H9 (cell line): ENCODE data around the gene CDYL. TPM values are rescaled to one million over a fixed set of nuclear protein-coding genes. Genes with fewer than 3 reads are reported as not detected.

Experiments
- DNase-seq: peaks from one replicate; pipeline ENCODE4 v3.0.0-alpha.2; 2017
- H2AFZ ChIP-seq: one replicate; pipeline ENCODE4 v1.6.1; 2013; ENCODE audit warnings: mild to moderate bottlenecking, low read length, control low read depth, moderate library complexity
- H2AK5ac ChIP-seq: 2 replicates; pipeline ENCODE4 v1.6.1; 2013; ENCODE audit warnings: low read length, control low read depth, mixed read lengths; ENCODE audit not compliant: insufficient read length
- H2BK120ac ChIP-seq: one replicate; pipeline ENCODE4 v1.6.1; 2013; ENCODE audit warnings: low read depth, mild to moderate bottlenecking, low read length, control low read depth, inconsistent platforms; ENCODE audit not compliant: poor library complexity, severe bottlenecking
- H2BK12ac ChIP-seq: 2 replicates; pipeline ENCODE4 v1.6.1; 2013; ENCODE audit warnings: low read length, control low read depth, mixed read lengths, low read depth; ENCODE audit not compliant: insufficient read length
- H2BK15ac ChIP-seq: 2 replicates; pipeline ENCODE4 v1.6.1; 2013; ENCODE audit warnings: low read depth, low read length, control low read depth
- H2BK20ac ChIP-seq: one replicate; pipeline ENCODE4 v1.6.1; 2013; ENCODE audit warnings: low read depth, mild to moderate bottlenecking, low read length, control low read depth, inconsistent platforms; ENCODE audit not compliant: poor library complexity, severe bottlenecking
- H2BK5ac ChIP-seq: 2 replicates; pipeline ENCODE4 v1.6.1; 2013; ENCODE audit warnings: low read length, control low read depth, mixed read lengths; ENCODE audit not compliant: insufficient read length
- H3K14ac ChIP-seq: 2 replicates; pipeline ENCODE4 v1.6.1; 2013; ENCODE audit warnings: low read length, control low read depth; ENCODE audit not compliant: insufficient read depth
- H3K18ac ChIP-seq: 2 replicates; pipeline ENCODE4 v1.6.1; 2013; ENCODE audit warnings: low read depth, mild to moderate bottlenecking, mixed read lengths, low read length, control low read depth; ENCODE audit not compliant: insufficient read length
- H3K23ac ChIP-seq: 2 replicates; pipeline ENCODE4 v1.6.1; 2013; ENCODE audit warnings: low read length, control low read depth, mixed read lengths, low read depth; ENCODE audit not compliant: insufficient read length
- H3K23me2 ChIP-seq: 2 replicates; pipeline ENCODE4 v1.6.1; 2013; ENCODE audit warnings: low read depth, mild to moderate bottlenecking, mixed read lengths, low read length, control low read depth; ENCODE audit not compliant: insufficient read length, poor library complexity, severe bottlenecking
- H3K27ac ChIP-seq: 2 replicates; pipeline ENCODE4 v1.5.1; 2013; ENCODE audit warnings: low read length, control low read depth, mixed read lengths, low read depth; ENCODE audit not compliant: insufficient read length
- H3K27me3 ChIP-seq: 2 replicates; pipeline ENCODE4 v1.6.1; 2013; ENCODE audit warnings: low read length, control low read depth, inconsistent platforms; ENCODE audit not compliant: insufficient read depth
- H3K4ac ChIP-seq: 2 replicates; pipeline ENCODE4 v1.6.1; 2013; ENCODE audit warnings: low read depth, mild to moderate bottlenecking, control low read depth, inconsistent platforms, low read length, moderate library complexity
- H3K4me1 ChIP-seq: 2 replicates; pipeline ENCODE4 v1.6.1; 2013; ENCODE audit warnings: low read length, control low read depth, inconsistent platforms; ENCODE audit not compliant: insufficient read depth
- H3K4me2 ChIP-seq: 2 replicates; pipeline ENCODE4 v1.6.1; 2013; ENCODE audit warnings: low read length, control low read depth, mixed read lengths; ENCODE audit not compliant: insufficient read length, insufficient read depth
- H3K56ac ChIP-seq: 2 replicates; pipeline ENCODE4 v1.6.1; 2013; ENCODE audit warnings: low read depth, mild to moderate bottlenecking, mixed read lengths, low read length, control low read depth; ENCODE audit not compliant: insufficient read length
- H3K79me1 ChIP-seq: 2 replicates; pipeline ENCODE4 v1.6.1; 2013; ENCODE audit warnings: low read depth, mild to moderate bottlenecking, moderate library complexity, low read length, control low read depth, inconsistent platforms; ENCODE audit not compliant: insufficient read depth, poor library complexity, severe bottlenecking
- H3K79me2 ChIP-seq: 2 replicates; pipeline ENCODE4 v1.6.1; 2013; ENCODE audit warnings: low read length, control low read depth, inconsistent platforms; ENCODE audit not compliant: insufficient read depth
- H3K9ac ChIP-seq: 2 replicates; pipeline ENCODE4 v1.6.1; 2013; ENCODE audit warnings: low read length, control low read depth, mixed read lengths; ENCODE audit not compliant: insufficient read length; ENCODE audit errors: extremely low read depth
- H3K9me3 ChIP-seq: one replicate; pipeline ENCODE4 v1.6.1; 2013; ENCODE audit warnings: low read depth, low read length, inconsistent platforms; ENCODE audit not compliant: control insufficient read depth
- H3T11ph ChIP-seq: one replicate; pipeline ENCODE4 v1.6.1; 2013; ENCODE audit warnings: mild to moderate bottlenecking, low read length, control low read depth, inconsistent platforms
- H4K20me1 ChIP-seq: one replicate; pipeline ENCODE4 v1.6.1; 2013; ENCODE audit not compliant: control insufficient read depth, insufficient read length, insufficient read depth
- H4K5ac ChIP-seq: 2 replicates; pipeline ENCODE4 v1.6.1; 2013; ENCODE audit warnings: low read depth, mild to moderate bottlenecking, mixed read lengths, low read length, control low read depth; ENCODE audit not compliant: insufficient read length
- H4K8ac ChIP-seq: replicated peaks from 2 replicates; pipeline ENCODE4 v1.6.1; 2013; ENCODE audit warnings: low read length, control low read depth, mixed read lengths, low read depth; ENCODE audit not compliant: insufficient read length
- H4K91ac ChIP-seq: 2 replicates; pipeline ENCODE4 v1.6.1; 2013; ENCODE audit warnings: low read depth, mild to moderate bottlenecking, moderate library complexity, mixed read lengths, low read length, control low read depth; ENCODE audit not compliant: insufficient read length
- H3K27ac Mint-ChIP-seq, 3 experiments: 2 replicates in 2 of 3; 3 replicates in 1 of 3; pipeline ENCODE4 v1.8.0; 2020 to 2021; ENCODE audit warnings: mixed read lengths in 3 of 3, mild to moderate bottlenecking in 1 of 3, moderate library complexity in 1 of 3
- H3K27me3 Mint-ChIP-seq: 2 replicates; pipeline ENCODE4 v1.8.0; 2021; ENCODE audit warnings: low read depth, mild to moderate bottlenecking, moderate library complexity, mixed read lengths
- H3K36me3 Mint-ChIP-seq, 3 experiments: 2 replicates in 2 of 3; 3 replicates in 1 of 3; pipeline ENCODE4 v1.8.0; 2020 to 2021; ENCODE audit warnings: low read depth in 3 of 3, mixed read lengths in 3 of 3; ENCODE audit not compliant: insufficient read depth in 1 of 3
- H3K4me1 Mint-ChIP-seq, 2 experiments: 2 replicates each; pipeline ENCODE4 v1.8.0; 2020; ENCODE audit warnings: mixed read lengths in 2 of 2
- H3K4me3 Mint-ChIP-seq, 2 experiments: 2 replicates in 1 of 2; 3 replicates in 1 of 2; pipeline ENCODE4 v1.8.0; 2020 to 2021; ENCODE audit warnings: mild to moderate bottlenecking in 2 of 2, mixed read lengths in 2 of 2, moderate library complexity in 1 of 2
- H3K9me3 Mint-ChIP-seq, 2 experiments: 2 replicates in 1 of 2; 3 replicates in 1 of 2; pipeline ENCODE4 v1.8.0; 2020; ENCODE audit warnings: mild to moderate bottlenecking in 2 of 2, mixed read lengths in 2 of 2, moderate library complexity in 1 of 2
- CTCF ChIP-seq: fragments of 200-600 bp; sonication (generic); conservative IDR thresholded peaks from 3 replicates; pipeline ENCODE4 v1.8.0; 2021; ENCODE audit warnings: antibody characterized with exemption, mild to moderate bottlenecking
- WGBS: extraction: QIAGEN DNeasy Blood & Tissue Kit; methylation state at CpG from one replicate; pipeline ENCODE4 v1.1.7; 2013; ENCODE audit warnings: missing lambda C conversion rate, low lambda C conversion rate, mixed read lengths; ENCODE audit not compliant: insufficient read length; ENCODE audit errors: extremely low coverage; 5-methylcytosine and 5-hydroxymethylcytosine counted together
- total RNA-seq: library from RNA; stranded (reverse); gene quantifications from 2 replicates; pipeline ENCODE4 v1.2.1, GENCODE V29; 2021

CDYL gene
- total RNA-seq, 1 experiment from 2014 or later: 95.0 TPM

GRCh38 chr6:4852938-4853337 lies 76.7 kb downstream of the CDYL start:
- TF ChIP-seq CTCF: no peak
- no peaks in the 10 kb centered on the region for H3K9me3 Mint-ChIP-seq
- H3K27ac Mint-ChIP-seq: no peak overlapping the region
- no peaks in the 10 kb centered on the region for H3K23me2 ChIP-seq
- no peak overlapping the region for H2AK5ac ChIP-seq
- no peak overlapping the region for H4K5ac ChIP-seq
- no peak overlapping the region for H2BK5ac ChIP-seq
- H4K20me1 ChIP-seq: no peaks in the 10 kb centered on the region
- H3T11ph ChIP-seq: no peak overlapping the region
- no peak overlapping the region for H3K27ac ChIP-seq
- H3K4me1 ChIP-seq: no peaks in the 10 kb centered on the region; the same call in 1 of the 2 replicates
- peaks cover 0 to 10% (median 2%) of the 10 kb centered on the region in 3 experiments; a peak in 3 of 7 replicates for H3K36me3 Mint-ChIP-seq
- H3K4me3 Mint-ChIP-seq: no peak overlapping the region
- no peaks in the 10 kb centered on the region for H3K27me3 ChIP-seq
- no peak overlapping the region for H4K8ac ChIP-seq
- no peak overlapping the region for H3K56ac ChIP-seq
- H3K18ac ChIP-seq: no peak overlapping the region
- H2BK12ac ChIP-seq: no peak overlapping the region
- peaks cover 33% of the 10 kb centered on the region; the same call in 1 of the 2 replicates for H3K79me2 ChIP-seq
- no peak overlapping the region for H2BK20ac ChIP-seq
- H3K27me3 Mint-ChIP-seq: no peaks in the 10 kb centered on the region
- no peak overlapping the region for H3K23ac ChIP-seq
- H3K4ac ChIP-seq: no peak overlapping the region
- no peak overlapping the region for H2AFZ ChIP-seq
- WGBS: no CpG with 5 or more reads among the region's 5 CpGs
- H3K14ac ChIP-seq: no peak overlapping the region
- no peak overlapping the region for H2BK120ac ChIP-seq
- no peak for DNase-seq
- no peaks in the 10 kb centered on the region for H3K9me3 ChIP-seq
- H3K79me1 ChIP-seq: no peaks in the 10 kb centered on the region
- no peak overlapping the region for H2BK15ac ChIP-seq
- peaks cover 39 to 53% of the 10 kb centered on the region in 2 experiments for H3K4me1 Mint-ChIP-seq
- no peak overlapping the region for H3K4me2 ChIP-seq
- H4K91ac ChIP-seq: no peak overlapping the region
- no peak overlapping the region for H3K9ac ChIP-seq
